ENCODE measurements around the gene MYMX. TPM values are rescaled to one million over a fixed set of nuclear protein-coding genes. Genes with fewer than 3 reads are reported as not detected.

Gene MYMX
- total and polyA plus RNA-seq, 2 experiments from 2014 or later: 1.0 TPM; not detected in 1

DNA sequence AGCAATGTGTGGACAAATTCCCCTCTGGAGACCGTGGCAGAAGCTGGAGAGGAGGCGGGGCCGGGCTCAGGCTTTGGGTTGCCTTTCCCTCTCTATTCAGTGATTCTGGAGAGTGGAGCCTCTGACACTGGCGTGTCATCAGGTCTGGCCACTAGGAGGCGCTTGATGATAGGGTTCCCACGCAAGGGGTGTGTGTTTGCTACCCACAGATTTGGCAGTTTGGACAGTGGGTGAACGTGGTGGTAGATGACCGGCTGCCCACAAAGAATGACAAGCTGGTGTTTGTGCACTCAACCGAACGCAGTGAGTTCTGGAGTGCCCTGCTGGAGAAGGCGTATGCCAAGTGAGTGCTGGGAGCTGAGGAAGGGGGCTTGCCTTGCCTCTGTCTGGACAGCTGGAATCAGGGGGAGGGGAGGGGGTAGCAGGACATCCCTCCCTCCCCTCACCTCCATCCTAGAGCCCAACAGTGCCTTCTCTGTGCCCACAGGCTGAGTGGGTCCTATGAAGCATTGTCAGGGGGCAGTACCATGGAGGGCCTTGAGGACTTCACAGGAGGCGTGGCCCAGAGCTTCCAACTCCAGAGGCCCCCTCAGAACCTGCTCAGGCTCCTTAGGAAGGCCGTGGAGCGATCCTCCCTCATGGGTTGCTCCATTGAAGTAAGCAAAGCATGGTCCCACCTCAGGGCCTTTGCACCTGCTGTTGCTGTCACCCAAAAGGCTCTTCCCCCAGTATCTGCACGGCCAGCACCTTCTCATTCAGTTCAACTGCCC, 43.8 kb upstream of the MYMX start:
- Histone ChIP-seq H3K27me3 (no peaks in the 10 kb centered on the region), H3K36me3 (no peaks in the 10 kb centered on the region), H3K4me3 (no peak overlapping the region), H3K4me1 (ENCODE audit: low read depth) (no peaks in the 10 kb centered on the region), H3K27ac (no peak overlapping the region), H3K9me3 (ENCODE audit: low read depth) (no peaks in the 10 kb centered on the region)
- peak; percentile 81 to 89 for DNase-seq (ENCODE audit: low read depth in 1 of 2, low spot score in 1 of 2)
- TF ChIP-seq, protein P1, sequence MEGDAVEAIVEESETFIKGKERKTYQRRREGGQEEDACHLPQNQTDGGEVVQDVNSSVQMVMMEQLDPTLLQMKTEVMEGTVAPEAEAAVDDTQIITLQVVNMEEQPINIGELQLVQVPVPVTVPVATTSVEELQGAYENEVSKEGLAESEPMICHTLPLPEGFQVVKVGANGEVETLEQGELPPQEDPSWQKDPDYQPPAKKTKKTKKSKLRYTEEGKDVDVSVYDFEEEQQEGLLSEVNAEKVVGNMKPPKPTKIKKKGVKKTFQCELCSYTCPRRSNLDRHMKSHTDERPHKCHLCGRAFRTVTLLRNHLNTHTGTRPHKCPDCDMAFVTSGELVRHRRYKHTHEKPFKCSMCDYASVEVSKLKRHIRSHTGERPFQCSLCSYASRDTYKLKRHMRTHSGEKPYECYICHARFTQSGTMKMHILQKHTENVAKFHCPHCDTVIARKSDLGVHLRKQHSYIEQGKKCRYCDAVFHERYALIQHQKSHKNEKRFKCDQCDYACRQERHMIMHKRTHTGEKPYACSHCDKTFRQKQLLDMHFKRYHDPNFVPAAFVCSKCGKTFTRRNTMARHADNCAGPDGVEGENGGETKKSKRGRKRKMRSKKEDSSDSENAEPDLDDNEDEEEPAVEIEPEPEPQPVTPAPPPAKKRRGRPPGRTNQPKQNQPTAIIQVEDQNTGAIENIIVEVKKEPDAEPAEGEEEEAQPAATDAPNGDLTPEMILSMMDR (IDR thresholded peaks at IDR 0.05; ENCODE audit: low read depth, low read length): peak; percentile 96

DNA sequence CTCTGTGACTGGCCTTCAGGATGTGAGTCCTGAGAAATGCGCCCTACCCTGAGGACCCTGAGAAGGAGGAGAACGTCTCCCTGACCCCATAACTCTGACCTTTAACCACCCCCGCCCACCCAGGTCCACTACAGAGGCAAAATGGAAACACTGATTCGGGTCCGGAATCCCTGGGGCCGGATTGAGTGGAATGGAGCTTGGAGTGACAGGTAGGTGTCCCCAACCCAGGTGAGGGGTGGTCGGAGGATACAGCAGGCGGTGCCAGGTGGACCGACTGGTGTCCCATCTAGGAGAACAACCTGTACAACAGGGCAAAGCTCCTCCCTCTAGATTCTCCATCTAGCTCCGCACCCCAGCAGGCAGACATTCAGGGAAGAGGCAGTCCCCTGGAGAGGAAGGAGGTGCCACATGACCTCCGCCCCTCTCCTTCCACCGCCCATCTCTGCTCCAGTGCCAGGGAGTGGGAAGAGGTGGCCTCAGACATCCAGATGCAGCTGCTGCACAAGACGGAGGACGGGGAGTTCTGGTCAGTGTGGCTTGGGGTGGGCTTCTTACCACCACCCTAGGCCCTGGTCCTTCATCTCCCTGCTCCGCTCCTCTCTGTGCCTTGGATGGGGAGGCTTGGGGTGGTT, 40.5 kb upstream of the MYMX start:
- TF ChIP-seq, protein P1 (IDR thresholded peaks at IDR 0.05; ENCODE audit: low read depth, low read length): no peak
- H3K27ac ChIP-seq: no peak overlapping the region
- H3K4me3 ChIP-seq: no peak overlapping the region
- no peaks in the 10 kb centered on the region for H3K27me3 ChIP-seq
- H3K36me3 ChIP-seq: no peaks in the 10 kb centered on the region
- no peak for DNase-seq (ENCODE audit: low read depth in 1 of 2, low spot score in 1 of 2)
- no peaks in the 10 kb centered on the region for H3K9me3 ChIP-seq (ENCODE audit: low read depth)
- H3K4me1 ChIP-seq (ENCODE audit: low read depth): no peaks in the 10 kb centered on the region

DNA sequence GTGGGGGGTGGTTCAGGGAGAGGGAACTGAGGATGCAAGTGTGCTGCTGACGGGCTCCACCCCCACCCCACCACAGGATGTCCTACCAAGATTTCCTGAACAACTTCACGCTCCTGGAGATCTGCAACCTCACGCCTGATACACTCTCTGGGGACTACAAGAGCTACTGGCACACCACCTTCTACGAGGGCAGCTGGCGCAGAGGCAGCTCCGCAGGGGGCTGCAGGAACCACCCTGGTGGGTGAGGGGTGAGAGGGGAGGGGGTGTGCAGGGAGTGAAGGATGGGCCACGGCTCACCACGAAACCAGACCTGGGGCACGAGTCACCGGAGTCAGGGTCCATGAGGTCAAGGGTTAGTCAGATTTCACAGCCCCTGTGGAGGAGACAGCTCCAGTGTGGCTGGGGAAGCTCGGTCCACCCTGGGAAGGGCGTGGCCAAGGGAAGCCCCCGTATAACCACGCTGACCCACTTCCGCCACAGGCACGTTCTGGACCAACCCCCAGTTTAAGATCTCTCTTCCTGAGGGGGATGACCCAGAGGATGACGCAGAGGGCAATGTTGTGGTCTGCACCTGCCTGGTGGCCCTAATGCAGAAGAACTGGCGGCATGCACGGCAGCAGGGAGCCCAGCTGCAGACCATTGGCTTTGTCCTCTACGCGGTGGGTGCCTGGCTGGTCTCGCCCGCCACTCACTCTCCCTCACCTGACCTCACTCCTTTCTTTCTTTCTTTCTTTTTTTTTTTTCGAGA, 39.8 kb upstream of the MYMX start:
- Histone ChIP-seq H3K27ac (no peak overlapping the region), H3K36me3 (no peaks in the 10 kb centered on the region), H3K4me3 (no peak overlapping the region), H3K4me1 (ENCODE audit: low read depth) (no peaks in the 10 kb centered on the region), H3K27me3 (no peaks in the 10 kb centered on the region), H3K9me3 (ENCODE audit: low read depth) (no peaks in the 10 kb centered on the region)
- TF ChIP-seq, protein P1 (IDR thresholded peaks at IDR 0.05; ENCODE audit: low read depth, low read length): no peak
- DNase-seq (ENCODE audit: low read depth in 1 of 2, low spot score in 1 of 2): no peak

DNA sequence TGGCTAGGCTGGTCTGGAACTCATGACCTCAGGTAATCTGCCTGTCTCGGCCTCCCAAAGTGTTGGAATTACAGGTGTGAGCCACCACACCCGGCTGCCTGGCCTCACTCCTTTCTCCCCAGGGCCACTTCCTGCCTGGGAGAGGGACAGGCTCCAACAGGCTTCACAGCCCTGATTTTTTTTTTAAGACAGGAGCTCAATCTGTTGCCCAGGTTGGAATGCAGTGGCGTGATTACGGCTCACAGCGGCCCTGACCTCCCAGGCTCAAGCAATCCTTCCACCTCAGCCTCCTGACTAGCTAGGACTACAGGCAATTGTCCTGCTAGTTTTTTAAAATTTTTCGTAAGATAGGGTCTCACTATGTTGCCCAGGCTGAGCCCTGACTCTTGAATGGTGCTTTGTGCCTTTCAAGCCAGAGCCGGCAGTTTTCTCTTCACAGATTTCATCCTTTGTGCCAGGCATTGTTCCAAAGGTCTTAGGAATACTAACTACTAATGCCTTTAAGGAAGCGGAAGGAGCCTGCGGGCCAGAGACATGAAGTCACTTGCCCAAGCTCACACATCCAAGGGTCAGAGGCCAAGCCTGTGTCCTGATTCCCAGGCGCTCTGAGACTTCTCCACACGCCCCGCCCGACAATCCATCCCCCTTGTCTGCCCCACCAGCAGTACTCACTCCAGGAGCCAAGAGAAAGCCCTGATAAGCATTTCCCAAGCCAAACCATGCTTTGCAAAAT, 38.9 kb upstream of the MYMX start:
- Histone ChIP-seq H3K27ac (no peak overlapping the region), H3K27me3 (no peaks in the 10 kb centered on the region), H3K9me3 (ENCODE audit: low read depth) (no peaks in the 10 kb centered on the region), H3K4me1 (ENCODE audit: low read depth) (no peaks in the 10 kb centered on the region), H3K36me3 (no peaks in the 10 kb centered on the region), H3K4me3 (no peak overlapping the region)
- TF ChIP-seq, protein P1 (IDR thresholded peaks at IDR 0.05; ENCODE audit: low read depth, low read length): no peak
- DNase-seq (ENCODE audit: low read depth in 1 of 2, low spot score in 1 of 2): peak in 1 of 2 donors; percentile 96

DNA sequence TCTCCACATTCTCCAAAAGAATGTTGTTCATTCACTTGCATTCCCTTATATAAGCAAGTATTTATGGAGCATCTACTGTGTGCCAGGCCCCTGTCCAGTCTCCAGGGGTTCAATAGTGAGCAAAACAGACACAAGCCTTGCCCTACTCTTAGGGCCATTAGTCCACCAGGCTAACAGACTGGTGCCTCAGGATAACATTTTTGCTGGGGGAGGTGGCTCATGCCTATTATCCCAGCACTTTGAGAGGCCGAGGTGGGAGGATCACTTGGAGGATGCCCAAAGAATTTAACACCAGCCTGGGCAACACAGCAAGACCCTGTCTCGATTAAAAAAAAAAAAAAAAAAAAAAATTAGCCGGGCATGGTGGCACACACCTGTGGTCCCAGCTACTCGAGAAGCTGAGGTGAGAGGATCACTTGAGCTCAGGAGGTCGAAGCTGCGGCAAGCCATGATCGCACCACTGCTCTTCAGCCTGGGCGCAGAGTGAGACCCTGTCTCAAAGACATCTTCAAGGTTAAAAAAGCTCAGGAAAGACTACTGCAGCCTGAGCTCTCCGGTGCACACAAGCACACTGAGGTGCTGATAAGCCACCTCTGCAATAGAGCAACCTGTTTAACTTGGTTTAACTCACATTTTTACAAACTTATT, 38.2 kb upstream of the MYMX start:
- Histone ChIP-seq H3K27me3 (no peaks in the 10 kb centered on the region), H3K27ac (no peak overlapping the region), H3K4me1 (ENCODE audit: low read depth) (no peaks in the 10 kb centered on the region), H3K36me3 (no peaks in the 10 kb centered on the region), H3K9me3 (ENCODE audit: low read depth) (no peaks in the 10 kb centered on the region), H3K4me3 (no peak overlapping the region)
- DNase-seq (ENCODE audit: low read depth in 1 of 2, low spot score in 1 of 2): no peak
- TF ChIP-seq, protein P1 (IDR thresholded peaks at IDR 0.05; ENCODE audit: low read depth, low read length): no peak

Data from cardiac muscle cell (in vitro differentiated cells and primary cell).